ENCODE data around the gene TMEM179.

GRCh38 chr14:104550340-104550860 is 54.2 kb downstream of the TMEM179 start:
- TF ChIP-seq CTCF (optimal IDR thresholded peaks at IDR 0.05 in 1 of 3, IDR thresholded peaks at IDR 0.05 in 1 of 3, conservative IDR thresholded peaks at IDR 0.05 in 1 of 3; ENCODE audit: extremely low read depth in 1 of 3, insufficient read depth in 2 of 3, low read length in 3 of 3) (no peak), EZH2 (IDR thresholded peaks at IDR 0.05; ENCODE audit: low read length) (no peak)
